Panc1 (cell line): ENCODE measurements around the gene HMCN2.

Source experiments
- POLR2AphosphoS5 ChIP-seq: IDR thresholded peaks from 2 replicates; pipeline ENCODE4 v1.6.1; 2012; ENCODE audit warnings: mild to moderate bottlenecking, low read depth, low read length, moderate library complexity
- SIN3A ChIP-seq: IDR thresholded peaks from 2 replicates; pipeline ENCODE4 v1.6.1; 2012; ENCODE audit warnings: low read depth, mild to moderate bottlenecking, low read length, moderate library complexity, borderline replicate concordance; ENCODE audit not compliant: insufficient read depth
- TCF7L2 ChIP-seq: IDR thresholded peaks from 2 replicates; pipeline ENCODE4 v1.6.1; 2011; ENCODE audit warnings: mild to moderate bottlenecking, low read depth, low read length, inconsistent platforms
- TF ChIP-seq, protein P1 (sequence below): fragments of 450-650 bp; IDR thresholded peaks from 2 replicates; pipeline ENCODE4 v1.5.1; 2017; ENCODE audit warnings: mild to moderate bottlenecking

DNA sequence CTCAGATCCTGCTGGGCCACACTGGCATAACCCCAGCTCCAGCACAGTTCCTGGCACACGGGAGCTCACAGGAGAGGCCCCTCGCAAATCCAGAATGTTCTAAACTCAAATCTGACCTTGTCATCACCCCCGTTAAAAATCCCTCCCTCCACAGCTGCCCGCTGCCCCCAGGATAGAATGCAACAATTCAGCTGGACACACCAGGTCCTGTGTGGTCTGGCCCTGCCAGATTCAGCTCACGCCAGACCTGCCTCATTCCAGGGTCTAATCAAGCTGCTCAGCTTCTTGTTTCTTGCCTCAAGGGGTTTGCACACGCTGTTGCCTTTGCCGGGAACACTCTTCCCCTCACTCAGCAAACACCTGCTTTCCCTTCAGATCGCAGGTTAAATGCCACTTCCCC lies 134.2 kb downstream of the HMCN2 start:
- TF ChIP-seq, protein P1, sequence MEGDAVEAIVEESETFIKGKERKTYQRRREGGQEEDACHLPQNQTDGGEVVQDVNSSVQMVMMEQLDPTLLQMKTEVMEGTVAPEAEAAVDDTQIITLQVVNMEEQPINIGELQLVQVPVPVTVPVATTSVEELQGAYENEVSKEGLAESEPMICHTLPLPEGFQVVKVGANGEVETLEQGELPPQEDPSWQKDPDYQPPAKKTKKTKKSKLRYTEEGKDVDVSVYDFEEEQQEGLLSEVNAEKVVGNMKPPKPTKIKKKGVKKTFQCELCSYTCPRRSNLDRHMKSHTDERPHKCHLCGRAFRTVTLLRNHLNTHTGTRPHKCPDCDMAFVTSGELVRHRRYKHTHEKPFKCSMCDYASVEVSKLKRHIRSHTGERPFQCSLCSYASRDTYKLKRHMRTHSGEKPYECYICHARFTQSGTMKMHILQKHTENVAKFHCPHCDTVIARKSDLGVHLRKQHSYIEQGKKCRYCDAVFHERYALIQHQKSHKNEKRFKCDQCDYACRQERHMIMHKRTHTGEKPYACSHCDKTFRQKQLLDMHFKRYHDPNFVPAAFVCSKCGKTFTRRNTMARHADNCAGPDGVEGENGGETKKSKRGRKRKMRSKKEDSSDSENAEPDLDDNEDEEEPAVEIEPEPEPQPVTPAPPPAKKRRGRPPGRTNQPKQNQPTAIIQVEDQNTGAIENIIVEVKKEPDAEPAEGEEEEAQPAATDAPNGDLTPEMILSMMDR = no peak
- TF ChIP-seq SIN3A (no peak), POLR2AphosphoS5 (no peak), TCF7L2 (no peak)
